CD14-positive monocyte (primary cell): ENCODE measurements around the gene MRNIP. TPM values are rescaled to one million over a fixed set of nuclear protein-coding genes. Genes with fewer than 3 reads are reported as not detected.

Experiments
- DNase-seq, 3 donors: peaks; one replicate each; pipeline ENCODE4 v3.0.0-alpha.2; 2011 to 2022
- H2AFZ ChIP-seq: 2 replicates; pipeline ENCODE4 v1.6.0; 2012; ENCODE audit warnings: mild to moderate bottlenecking, low read depth, low read length, inconsistent platforms; ENCODE audit not compliant: insufficient read depth, poor library complexity, severe bottlenecking
- H3K27ac ChIP-seq, 2 donors: 1 replicate in 1 of 2; 2 replicates in 1 of 2; pipeline ENCODE4 v1.5.1; 2012 to 2013; ENCODE audit warnings: low read length in 2 of 2, control low read depth in 1 of 2, inconsistent platforms in 1 of 2, low read depth in 1 of 2, mild to moderate bottlenecking in 1 of 2
- H3K27me3 ChIP-seq, 2 donors: one replicate each; pipeline versions ENCODE4 v1.6.0 to v1.6.1; 2011 to 2013; ENCODE audit warnings: low read length in 2 of 2; ENCODE audit not compliant: control insufficient read depth in 2 of 2, insufficient read depth in 2 of 2
- H3K36me3 ChIP-seq, 2 donors: replicated peaks in 1 of 2; 1 replicate in 1 of 2; 2 replicates in 1 of 2; pipeline versions ENCODE4 v1.5.1 to v1.6.1; 2012 to 2013; ENCODE audit warnings: low read length in 2 of 2, control low read depth in 1 of 2, inconsistent platforms in 1 of 2, mild to moderate bottlenecking in 1 of 2; ENCODE audit not compliant: insufficient read depth in 2 of 2, control insufficient read depth in 1 of 2
- H3K4me1 ChIP-seq, 2 donors: 1 replicate in 1 of 2; 2 replicates in 1 of 2; pipeline versions ENCODE4 v1.5.1 to v1.6.1; 2012 to 2013; ENCODE audit warnings: low read length in 2 of 2, control low read depth in 1 of 2, inconsistent platforms in 1 of 2, mild to moderate bottlenecking in 1 of 2, moderate library complexity in 1 of 2; ENCODE audit not compliant: insufficient read depth in 2 of 2, control insufficient read depth in 1 of 2
- H3K4me2 ChIP-seq: replicated peaks from 2 replicates; pipeline ENCODE3; 2012; ENCODE audit warnings: low read length, moderate library complexity, mild to moderate bottlenecking; ENCODE audit not compliant: poor library complexity, severe bottlenecking; ENCODE audit errors: extremely low read depth
- H3K4me3 ChIP-seq, 3 experiments: fragments of 200-600 bp in 1 of 3; sonication (generic) in 1 of 3; replicated peaks in 1 of 3; 1 replicate in 2 of 3; 2 replicates in 1 of 3; pipeline ENCODE4 v1.5.1; 2011 to 2013; ENCODE audit warnings: low read length in 3 of 3, mild to moderate bottlenecking in 3 of 3, control low read depth in 2 of 3, low read depth in 2 of 3, inconsistent platforms in 1 of 3, moderate library complexity in 1 of 3
- H3K79me2 ChIP-seq: 2 replicates; pipeline ENCODE4 v1.6.0; 2012; ENCODE audit warnings: mild to moderate bottlenecking, control low read depth, inconsistent platforms, low read length, moderate library complexity; ENCODE audit not compliant: insufficient read depth
- H3K9ac ChIP-seq: 2 replicates; pipeline ENCODE4 v1.6.0; 2017; ENCODE audit warnings: low read length, mild to moderate bottlenecking; ENCODE audit not compliant: insufficient read depth, poor library complexity, severe bottlenecking
- H3K9me3 ChIP-seq, 2 donors: replicated peaks in 1 of 2; 1 replicate in 1 of 2; 2 replicates in 1 of 2; pipeline versions ENCODE4 v1.5.1 to v1.6.1; 2012 to 2013; ENCODE audit warnings: low read length in 2 of 2, control low read depth in 1 of 2; ENCODE audit not compliant: control insufficient read depth in 1 of 2, insufficient read depth in 1 of 2
- H4K20me1 ChIP-seq: 2 replicates; pipeline ENCODE4 v1.6.0; 2012; ENCODE audit warnings: mild to moderate bottlenecking, low read length, control low read depth, moderate library complexity; ENCODE audit not compliant: insufficient read depth
- H3K27ac Mint-ChIP-seq, 7 donors: one replicate each; pipeline ENCODE4 v1.8.0; 2020; ENCODE audit warnings: mild to moderate bottlenecking in 7 of 7, mixed read lengths in 7 of 7, moderate library complexity in 6 of 7, inconsistent platforms in 2 of 7
- H3K27me3 Mint-ChIP-seq, 3 donors: one replicate each; pipeline ENCODE4 v1.8.0; 2021 to 2022; ENCODE audit warnings: low read depth in 3 of 3, mild to moderate bottlenecking in 3 of 3, mixed read lengths in 3 of 3, moderate library complexity in 3 of 3, inconsistent platforms in 1 of 3
- H3K36me3 Mint-ChIP-seq, 2 donors: one replicate each; pipeline ENCODE4 v1.8.0; 2020; ENCODE audit warnings: mixed read lengths in 2 of 2, inconsistent platforms in 1 of 2, mild to moderate bottlenecking in 1 of 2
- H3K4me1 Mint-ChIP-seq: one replicate; pipeline ENCODE4 v1.8.0; 2020; ENCODE audit warnings: mild to moderate bottlenecking, mixed read lengths
- H3K4me3 Mint-ChIP-seq, 2 donors: one replicate each; pipeline ENCODE4 v1.8.0; 2020; ENCODE audit warnings: mild to moderate bottlenecking in 2 of 2, mixed read lengths in 2 of 2, moderate library complexity in 1 of 2
- H3K9me3 Mint-ChIP-seq, 7 donors: one replicate each; pipeline ENCODE4 v1.8.0; 2020 to 2022; ENCODE audit warnings: mixed read lengths in 7 of 7, mild to moderate bottlenecking in 6 of 7, moderate library complexity in 6 of 7, inconsistent platforms in 2 of 7
- WGBS: methylation state at CpG from one replicate; pipeline ENCODE4 v1.1.5; 2013; ENCODE audit warnings: missing lambda C conversion rate; ENCODE audit not compliant: insufficient coverage; 5-methylcytosine and 5-hydroxymethylcytosine counted together
- intact Hi-C, 2 donors: fragments of 100-400 bp; cut with micrococcal nuclease; formaldehyde crosslinking; loops; one replicate each; pipeline versions ENCODE4 v1.15.0 to v1.15.1; 2023
- polyA plus RNA-seq, 3 donors: library from polyadenylated mRNA; depleted of rRNA in 1 of 3; unstranded in 2 of 3; stranded (reverse) in 1 of 3; fragments of 300-500 nt in 2 of 3; fragments of >200 nt in 1 of 3; fragmentation: Illumina TruSeq in 2 of 3; gene quantifications; 1 replicate in 2 of 3; 2 replicates in 1 of 3; pipeline ENCODE4 v1.2.3, GENCODE V29; 2012 to 2021
- TF ChIP-seq, protein P1 (sequence below): fragments of 200-600 bp; IDR thresholded peaks from one replicate; pipeline ENCODE4 v1.8.0; 2022; ENCODE audit warnings: antibody characterized with exemption, mild to moderate bottlenecking

MRNIP gene
- polyA plus RNA-seq, 3 donors = 1.2 to 23.0 (median 1.4) TPM

DNA sequence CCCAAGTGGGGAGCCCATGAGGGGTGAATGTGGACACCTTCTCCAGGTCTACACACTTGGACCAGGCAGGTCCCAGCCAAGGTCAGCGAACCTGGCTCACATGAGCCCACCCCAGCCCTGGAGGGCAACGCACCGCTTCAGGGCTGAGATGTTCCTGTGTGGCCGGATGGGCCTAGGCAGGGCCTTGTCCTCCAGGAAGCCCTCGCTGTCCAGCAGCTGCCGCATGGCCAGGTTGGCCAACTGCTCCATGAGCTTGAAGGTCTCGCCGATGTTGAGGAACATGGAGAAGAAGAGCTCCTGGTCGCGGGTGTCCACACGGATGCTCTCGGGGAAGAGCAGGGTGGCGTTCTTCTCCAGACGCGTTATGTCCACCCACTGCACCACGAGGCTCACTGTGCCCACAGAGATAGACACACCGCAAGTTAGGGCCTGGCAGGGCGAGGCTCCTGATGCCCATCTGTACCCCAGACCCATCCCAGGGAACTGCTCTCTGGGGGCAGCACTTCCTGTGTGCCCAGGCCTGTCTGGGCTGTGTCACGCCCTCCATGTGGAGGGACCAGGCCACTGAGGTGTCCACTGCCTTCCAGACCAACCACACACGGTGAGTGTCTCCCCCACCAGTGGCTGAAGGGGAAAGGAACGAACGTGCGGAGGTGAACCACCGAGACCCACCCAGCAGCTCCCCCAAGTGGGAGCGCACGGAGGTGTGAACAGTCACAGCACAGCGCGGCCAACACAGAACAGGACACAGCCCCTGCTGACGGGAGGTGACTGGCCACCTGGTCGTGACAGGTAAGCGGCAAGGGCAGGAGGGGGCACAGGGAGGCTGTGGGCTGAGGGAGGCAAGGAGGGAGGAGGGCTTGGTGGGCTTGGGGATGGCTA, 34.7 kb upstream of the MRNIP start:
- no peak for DNase-seq
- peaks cover 88 to 99% of the 10 kb centered on the region in 2 donors for H3K36me3 ChIP-seq
- Mint-ChIP-seq H3K27me3 (no peaks in the 10 kb centered on the region), H3K36me3 (peaks cover 82 to 93% of the 10 kb centered on the region in 2 donors), H3K4me3 (no peak overlapping the region), H3K27ac (peak overlapping the region in 1 of 7 donors; percentile 43), H3K9me3 (peaks cover 0 to 5% (median 0%) of the 10 kb centered on the region in 7 donors), H3K4me1 (no peaks in the 10 kb centered on the region)
- H3K9me3 ChIP-seq = no peaks in the 10 kb centered on the region
- H3K4me3 ChIP-seq = no peak overlapping the region
- H3K79me2 ChIP-seq = no peaks in the 10 kb centered on the region
- H2AFZ ChIP-seq = no peak overlapping the region
- no peak overlapping the region for H3K9ac ChIP-seq
- intact Hi-C loops = no loop called here
- TF ChIP-seq, protein P1, sequence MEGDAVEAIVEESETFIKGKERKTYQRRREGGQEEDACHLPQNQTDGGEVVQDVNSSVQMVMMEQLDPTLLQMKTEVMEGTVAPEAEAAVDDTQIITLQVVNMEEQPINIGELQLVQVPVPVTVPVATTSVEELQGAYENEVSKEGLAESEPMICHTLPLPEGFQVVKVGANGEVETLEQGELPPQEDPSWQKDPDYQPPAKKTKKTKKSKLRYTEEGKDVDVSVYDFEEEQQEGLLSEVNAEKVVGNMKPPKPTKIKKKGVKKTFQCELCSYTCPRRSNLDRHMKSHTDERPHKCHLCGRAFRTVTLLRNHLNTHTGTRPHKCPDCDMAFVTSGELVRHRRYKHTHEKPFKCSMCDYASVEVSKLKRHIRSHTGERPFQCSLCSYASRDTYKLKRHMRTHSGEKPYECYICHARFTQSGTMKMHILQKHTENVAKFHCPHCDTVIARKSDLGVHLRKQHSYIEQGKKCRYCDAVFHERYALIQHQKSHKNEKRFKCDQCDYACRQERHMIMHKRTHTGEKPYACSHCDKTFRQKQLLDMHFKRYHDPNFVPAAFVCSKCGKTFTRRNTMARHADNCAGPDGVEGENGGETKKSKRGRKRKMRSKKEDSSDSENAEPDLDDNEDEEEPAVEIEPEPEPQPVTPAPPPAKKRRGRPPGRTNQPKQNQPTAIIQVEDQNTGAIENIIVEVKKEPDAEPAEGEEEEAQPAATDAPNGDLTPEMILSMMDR = no peak
- no peaks in the 10 kb centered on the region for H3K4me1 ChIP-seq
- peaks cover 7% of the 10 kb centered on the region for H4K20me1 ChIP-seq
- no peak overlapping the region for H3K4me2 ChIP-seq
- 96% methylated on average over 28 of the region's 31 CpGs for WGBS
- H3K27me3 ChIP-seq = no peaks in the 10 kb centered on the region
- H3K27ac ChIP-seq = no peak overlapping the region

DNA sequence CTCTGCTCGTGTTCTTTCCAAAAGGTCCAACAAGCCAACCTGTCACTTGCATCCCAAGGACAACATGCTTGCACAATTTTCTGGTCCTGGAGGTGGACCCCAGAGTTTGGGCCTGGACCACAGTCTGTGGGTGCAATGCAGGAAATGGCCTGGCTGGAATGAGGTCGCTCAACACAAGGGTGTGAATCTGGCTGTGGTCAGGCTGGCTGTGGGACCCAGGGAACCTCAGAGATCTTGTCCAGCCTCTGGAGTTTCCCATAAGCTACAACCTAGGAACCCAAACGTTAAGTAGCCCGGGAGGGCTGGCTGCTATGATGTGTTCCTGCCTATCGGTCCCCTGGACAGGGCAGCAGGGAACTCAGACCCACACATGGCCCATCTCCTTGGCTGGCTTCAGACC, 33.6 kb upstream of the MRNIP start:
- Mint-ChIP-seq H3K9me3 (peaks cover 0 to 5% (median 0%) of the 10 kb centered on the region in 7 donors), H3K4me3 (no peak overlapping the region), H3K27ac (peak overlapping the region in 3 of 7 donors; percentile 32 to 53 (median 43)), H3K4me1 (no peaks in the 10 kb centered on the region), H3K36me3 (peaks cover 86 to 93% of the 10 kb centered on the region in 2 donors), H3K27me3 (no peaks in the 10 kb centered on the region)
- Histone ChIP-seq H3K4me2 (no peak overlapping the region), H3K9ac (no peak overlapping the region), H3K27ac (no peak overlapping the region), H3K79me2 (no peaks in the 10 kb centered on the region), H3K4me3 (no peak overlapping the region), H3K9me3 (no peaks in the 10 kb centered on the region), H3K27me3 (no peaks in the 10 kb centered on the region), H2AFZ (no peak overlapping the region), H3K4me1 (no peaks in the 10 kb centered on the region), H4K20me1 (peaks cover 7% of the 10 kb centered on the region), H3K36me3 (peaks cover 91 to 99% of the 10 kb centered on the region in 2 donors)
- intact Hi-C loops = no loop called here
- TF ChIP-seq, protein P1 = peak; percentile 8
- no peak for DNase-seq
- WGBS = 92% methylated on average over 5 of the region's 5 CpGs
